ENCODE results near the gene PTCSC3. TPM values are rescaled to one million over a fixed set of nuclear protein-coding genes. Genes with fewer than 3 reads are reported as not detected.
"Not testable (repeated sequence)": the region's sequence is repeated elsewhere in the genome, so short reads cannot be mapped to it uniquely, and the experiment has no call there.

PTCSC3 gene
- total RNA-seq, 1 experiment from 2014 or later, result not detected

GRCh38 chr14:36111822-36112583, 64.5 kb downstream of the PTCSC3 start:
- no peak overlapping the region for H2AFZ ChIP-seq (ENCODE audit: low read length)
- no peaks in the 10 kb centered on the region for H3K79me2 ChIP-seq (ENCODE audit: low read length)
- ChIA-PET POLR2A (ENCODE audit: unreplicated experiment) (no interaction called here), CTCF (no interaction called here)
- H3K9ac ChIP-seq (ENCODE audit: low read length), result no peak overlapping the region
- no peak overlapping the region for H3K27ac ChIP-seq (ENCODE audit: low read length)
- H3K9me2 ChIP-seq (replicated peaks; ENCODE audit: low read length), result no peaks in the 10 kb centered on the region
- no peak for DNase-seq
- peaks cover 100% of the 10 kb centered on the region for H3K27me3 ChIP-seq (ENCODE audit: low read length)
- intact Hi-C loops (cut with micrococcal nuclease), result no loop called here
- BruUV-seq (replicated peaks), result no TSS peak
- TF ChIP-seq EZH2phosphoT487 (IDR thresholded peaks at IDR 0.05; ENCODE audit: borderline replicate concordance, low read length), result no peak
- TF ChIP-seq CTCF (conservative IDR thresholded peaks at IDR 0.05; ENCODE audit: low read depth, low read length), result no peak
- TF ChIP-seq EZH2 (IDR thresholded peaks at IDR 0.05; ENCODE audit: low read length, unreplicated experiment), result no peak
- no peaks in the 10 kb centered on the region for H3K36me3 ChIP-seq (ENCODE audit: low read depth, low read length)
- no peaks in the 10 kb centered on the region for H4K20me1 ChIP-seq (ENCODE audit: low read length)
- no peak for ATAC-seq
- no peak overlapping the region for H3K4me3 ChIP-seq (ENCODE audit: low read length)
- no peaks in the 10 kb centered on the region for H3K4me1 ChIP-seq (ENCODE audit: insufficient read depth, low read length)
- H3F3A ChIP-seq (ENCODE audit: low read length, unreplicated experiment), result no peaks in the 10 kb centered on the region
- no peak overlapping the region for H3K4me2 ChIP-seq (ENCODE audit: low read length)
- no peaks in the 10 kb centered on the region for H3K9me3 ChIP-seq (ENCODE audit: low read length)

- ChIA-PET POLR2A (ENCODE audit: unreplicated experiment) (no interaction called here), CTCF (interaction anchor here (0.5 to 0.6 kb wide), 3 partner anchors 141 to 500 kb away, joined by 3 to 13 read pairs (median 3); no protein-coding TSS in a partner anchor)
- Histone ChIP-seq H3K36me3 (ENCODE audit: low read depth, low read length) (no peaks in the 10 kb centered on the region), H4K20me1 (ENCODE audit: low read length) (no peaks in the 10 kb centered on the region), H3K27ac (ENCODE audit: low read length) (no peak overlapping the region), H3K4me3 (ENCODE audit: low read length) (no peak overlapping the region), H3K9ac (ENCODE audit: low read length) (no peak overlapping the region), H3K4me1 (ENCODE audit: insufficient read depth, low read length) (no peaks in the 10 kb centered on the region; the same call in 1 of the 2 replicates), H3K79me2 (ENCODE audit: low read length) (no peaks in the 10 kb centered on the region), H3K4me2 (ENCODE audit: low read length) (no peak overlapping the region), H3K9me3 (ENCODE audit: low read length) (no peaks in the 10 kb centered on the region), H3K9me2 (replicated peaks; ENCODE audit: low read length) (no peaks in the 10 kb centered on the region), H2AFZ (ENCODE audit: low read length) (no peak overlapping the region), H3F3A (ENCODE audit: low read length, unreplicated experiment) (no peaks in the 10 kb centered on the region), H3K27me3 (ENCODE audit: low read length) (peaks cover 75% of the 10 kb centered on the region)
- TF ChIP-seq EZH2 (IDR thresholded peaks at IDR 0.05; ENCODE audit: low read length, unreplicated experiment) (no peak), CTCF (conservative IDR thresholded peaks at IDR 0.05; ENCODE audit: low read depth, low read length) (peak; percentile 68)
- intact Hi-C loops (cut with micrococcal nuclease), result no loop called here
- peak; percentile 83 for ATAC-seq
- BruUV-seq (replicated peaks), result no TSS peak
- DNase-seq, result peak; percentile 61
Observed at GRCh38 chr14:36105401-36105800, 71.1 kb downstream of the PTCSC3 start.

GRCh38 chr14:36104258-36104657, 72.3 kb downstream of the PTCSC3 start:
- H3F3A ChIP-seq (ENCODE audit: low read length, unreplicated experiment); H2AFZ ChIP-seq (ENCODE audit: low read length); H3K9ac ChIP-seq (ENCODE audit: low read length); H3K9me3 ChIP-seq (ENCODE audit: low read length); CTCF ChIA-PET; H3K27ac ChIP-seq (ENCODE audit: low read length); DNase-seq; intact Hi-C loops (cut with micrococcal nuclease); H4K20me1 ChIP-seq (ENCODE audit: low read length); H3K4me2 ChIP-seq (ENCODE audit: low read length); POLR2A ChIA-PET (ENCODE audit: unreplicated experiment); H3K4me1 ChIP-seq (ENCODE audit: insufficient read depth, low read length); H3K9me2 ChIP-seq (replicated peaks; ENCODE audit: low read length); BruUV-seq (replicated peaks); H3K36me3 ChIP-seq (ENCODE audit: low read depth, low read length); ATAC-seq; H3K79me2 ChIP-seq (ENCODE audit: low read length); H3K4me3 ChIP-seq (ENCODE audit: low read length): not testable (repeated sequence)
- peaks cover 70% of the 10 kb centered on the region for H3K27me3 ChIP-seq (ENCODE audit: low read length)
